GM19043 (cell line): ENCODE results near the gene UST.
"Not testable (repeated sequence)": the region's sequence is repeated elsewhere in the genome, so short reads cannot be mapped to it uniquely, and the experiment has no call there.

ENCODE experiments used
- ATAC-seq: cut with Tn5 transposase; IDR thresholded peaks from one replicate; pipeline ENCODE4 v1.9.1; 2021; ENCODE audit warnings: low read depth; ENCODE audit not compliant: unreplicated experiment

UST gene

DNA sequence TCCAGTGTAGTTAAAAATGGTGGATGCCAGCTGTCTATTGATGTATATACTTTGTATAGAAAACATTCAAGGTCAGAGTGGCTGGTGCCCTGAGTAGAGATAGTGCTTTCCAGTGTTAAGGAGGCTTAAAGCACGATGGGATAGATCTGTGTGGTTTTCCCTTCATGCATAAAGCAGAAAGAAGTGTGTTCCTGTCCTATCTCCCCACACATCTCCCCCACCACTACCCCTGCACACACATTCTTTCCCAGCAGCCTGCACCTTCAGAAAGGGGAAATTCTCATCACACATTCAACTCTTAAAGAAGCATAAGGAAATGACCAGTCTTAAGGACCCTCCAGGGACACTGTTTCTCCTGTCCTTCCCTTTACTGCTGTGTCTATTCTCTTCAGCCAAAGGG is 349.0 kb downstream of the UST start:
- ATAC-seq, result no peak

DNA sequence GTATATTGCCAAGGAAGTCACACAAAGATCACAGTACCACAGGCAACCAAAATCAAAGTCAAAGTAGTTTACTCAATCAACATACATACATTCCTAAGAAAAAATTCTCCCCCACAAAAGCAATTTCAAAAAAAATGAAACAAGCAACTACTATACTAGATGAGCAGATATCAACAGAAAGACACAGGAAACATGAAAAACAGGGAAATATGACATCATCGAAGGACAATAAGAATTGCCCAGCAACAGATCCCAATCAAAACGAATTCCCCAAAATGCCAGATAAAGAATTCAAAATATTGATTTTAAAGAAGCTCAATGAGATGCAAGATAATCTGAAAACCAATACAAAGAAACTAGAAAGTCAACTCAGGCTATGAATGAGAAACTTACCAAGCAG is 351.0 kb downstream of the UST start:
- no peak for ATAC-seq

DNA sequence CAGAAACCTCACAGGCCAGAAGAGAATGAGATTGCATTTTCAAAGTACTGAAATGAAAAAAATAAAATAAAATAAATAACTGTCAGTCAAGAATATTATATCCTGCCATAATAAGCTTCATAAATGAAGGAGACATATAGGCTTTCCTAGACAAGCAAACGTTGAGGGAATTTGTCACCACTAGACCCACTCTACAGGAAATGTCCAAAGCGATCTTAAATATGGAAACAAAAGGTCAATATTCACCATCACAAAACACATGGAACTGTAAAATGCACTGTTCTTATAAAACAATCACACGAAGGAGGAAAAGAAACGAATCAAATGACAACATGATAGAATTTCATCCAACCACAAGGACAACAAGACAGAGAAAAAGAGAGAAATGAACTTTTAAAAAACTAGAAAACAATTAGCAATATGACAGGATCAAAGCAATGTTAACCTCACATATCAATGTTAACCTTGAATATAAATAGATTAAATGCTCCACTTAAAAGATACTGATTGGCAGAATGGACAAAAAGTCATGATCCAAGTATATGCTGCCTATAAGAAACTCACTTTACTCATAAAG is 352.0 kb downstream of the UST start:
- no peak for ATAC-seq

DNA sequence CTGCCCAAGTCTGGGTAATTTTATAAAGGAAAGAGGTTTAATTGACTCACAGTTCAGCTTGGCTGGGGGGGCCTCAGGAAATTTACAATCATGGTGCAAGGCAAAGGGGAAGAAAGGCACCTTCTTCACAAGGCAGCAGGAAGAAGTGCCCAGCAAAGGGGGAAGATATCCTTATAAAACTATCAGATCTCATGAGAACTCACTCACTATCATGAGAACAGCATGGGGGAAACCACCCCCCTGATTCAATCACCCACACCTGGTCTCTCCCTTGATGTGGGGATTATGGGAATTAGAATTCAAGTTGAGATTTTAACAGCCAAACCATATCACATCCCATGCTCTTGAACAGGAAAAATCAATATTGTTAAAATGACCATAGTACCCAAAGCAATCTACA is 355.5 kb downstream of the UST start:
- no peak for ATAC-seq

DNA sequence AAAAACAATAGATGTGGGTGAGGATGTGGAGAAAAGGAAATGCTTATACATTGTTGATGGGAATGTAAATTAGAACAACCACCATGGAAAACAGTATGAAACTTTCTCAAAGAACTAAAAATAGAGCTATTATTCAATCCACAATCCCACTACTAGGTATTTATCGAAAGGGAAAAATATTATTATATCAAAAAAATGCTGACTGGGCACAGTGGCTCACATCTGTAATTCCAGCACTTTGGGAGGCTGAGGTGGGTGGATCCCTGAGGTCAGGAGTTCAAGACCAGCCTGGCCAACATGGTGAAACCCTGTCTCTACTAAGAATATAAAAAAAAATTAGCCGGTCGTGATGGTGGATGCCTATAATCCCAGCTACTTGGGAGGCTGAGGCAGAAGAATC is 357.1 kb downstream of the UST start:
- not testable (repeated sequence) for ATAC-seq

DNA sequence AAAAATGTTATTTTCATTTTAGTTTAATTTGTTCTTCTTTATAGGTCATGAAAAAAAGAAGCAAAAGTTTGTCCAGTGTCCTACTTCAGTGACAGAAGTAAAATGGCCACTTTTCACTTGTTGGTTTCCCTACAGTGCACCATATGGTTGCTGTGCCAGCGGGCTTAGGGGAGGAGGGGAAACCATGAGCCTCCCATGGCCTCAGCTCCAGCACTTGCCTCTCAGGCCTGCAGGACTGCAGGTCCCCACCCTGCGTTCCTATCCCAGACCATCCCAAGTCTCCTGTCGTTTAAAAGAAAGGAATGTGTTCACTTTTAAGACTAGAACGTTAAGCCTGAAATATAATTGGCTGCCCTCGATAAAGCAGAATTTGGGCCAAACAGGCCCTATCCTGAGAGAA is 360.7 kb downstream of the UST start:
- no peak for ATAC-seq

DNA sequence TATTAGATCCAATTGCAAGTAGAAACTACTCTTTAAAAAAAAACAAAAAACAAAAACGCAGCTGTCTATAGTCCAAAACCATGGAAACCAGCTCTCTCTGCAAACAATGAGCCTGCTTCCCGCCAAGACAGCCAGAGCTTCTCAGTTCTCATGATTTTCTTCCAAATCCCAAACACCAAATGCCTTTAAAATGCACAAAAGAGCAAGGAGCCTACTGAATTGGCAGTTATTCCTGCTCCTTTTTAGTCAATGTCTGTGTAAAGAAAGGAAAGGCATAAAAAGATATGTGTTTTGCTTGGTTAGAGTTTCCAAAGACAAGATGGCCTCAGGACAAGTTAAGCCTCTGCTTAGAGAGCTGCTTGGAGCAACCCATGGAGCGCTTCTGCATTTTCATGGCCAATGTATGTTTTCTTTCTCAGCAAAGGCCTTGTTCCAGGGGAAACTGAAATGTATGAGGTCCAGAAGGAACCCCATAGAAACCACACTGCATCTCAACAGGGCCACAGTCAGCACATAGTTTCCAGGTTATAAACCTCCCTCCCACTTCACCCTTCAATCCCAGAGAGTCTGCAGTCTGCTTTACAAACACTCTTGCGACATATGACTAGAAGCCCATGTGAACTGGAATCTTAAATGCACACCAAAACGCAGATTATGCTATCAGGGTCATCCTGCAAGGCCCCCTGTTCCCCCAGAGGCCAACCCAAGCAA is 361.4 kb downstream of the UST start:
- no peak for ATAC-seq

DNA sequence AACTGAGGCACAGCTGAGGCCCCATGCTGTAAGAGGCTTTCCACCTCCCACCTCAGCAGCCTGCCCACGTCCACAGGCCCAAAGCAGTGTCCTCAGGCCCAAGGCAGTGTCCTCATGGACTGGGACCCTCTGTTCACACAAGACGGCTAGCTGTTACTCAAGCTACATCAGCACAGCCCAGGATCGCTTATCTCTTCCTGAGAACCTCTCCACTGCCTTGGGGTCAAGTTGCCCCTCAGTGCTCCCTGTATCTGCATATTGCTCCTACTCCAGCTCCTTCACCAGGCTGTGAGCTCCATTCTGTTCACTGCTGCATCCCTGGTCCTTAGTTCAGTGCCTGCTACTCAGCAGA is 361.9 kb downstream of the UST start:
- ATAC-seq, result no peak

DNA sequence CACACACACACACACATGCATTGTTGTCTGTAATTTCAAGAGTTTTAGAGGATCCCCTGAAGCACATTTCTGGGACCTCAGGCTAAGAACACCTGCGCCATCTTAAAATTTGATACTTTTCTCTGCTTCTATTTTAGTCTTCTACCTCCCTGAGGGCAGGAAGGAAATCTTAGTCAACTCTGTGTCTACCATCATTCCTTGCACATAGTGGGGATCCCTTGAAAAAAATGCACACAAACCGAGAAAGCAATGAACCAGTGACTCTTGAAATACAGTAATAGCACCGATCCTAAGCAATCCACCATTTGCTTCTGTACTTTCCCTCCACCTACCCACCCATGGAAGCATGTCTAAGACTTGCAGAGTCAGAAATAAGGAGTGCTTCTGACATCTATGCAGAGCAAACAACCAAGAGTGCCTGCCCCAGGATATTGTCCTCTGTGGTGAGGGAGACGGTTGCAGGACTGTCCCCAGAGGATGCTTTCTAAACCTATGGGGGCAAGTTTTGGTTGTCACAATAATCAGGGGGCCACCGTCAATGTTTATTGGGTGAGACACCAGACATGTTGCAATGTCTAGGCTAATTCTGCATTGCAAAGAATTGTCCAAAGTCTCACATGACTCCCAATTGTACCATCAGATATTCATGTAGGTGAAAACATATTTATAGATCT is 362.7 kb downstream of the UST start:
- ATAC-seq, result no peak

DNA sequence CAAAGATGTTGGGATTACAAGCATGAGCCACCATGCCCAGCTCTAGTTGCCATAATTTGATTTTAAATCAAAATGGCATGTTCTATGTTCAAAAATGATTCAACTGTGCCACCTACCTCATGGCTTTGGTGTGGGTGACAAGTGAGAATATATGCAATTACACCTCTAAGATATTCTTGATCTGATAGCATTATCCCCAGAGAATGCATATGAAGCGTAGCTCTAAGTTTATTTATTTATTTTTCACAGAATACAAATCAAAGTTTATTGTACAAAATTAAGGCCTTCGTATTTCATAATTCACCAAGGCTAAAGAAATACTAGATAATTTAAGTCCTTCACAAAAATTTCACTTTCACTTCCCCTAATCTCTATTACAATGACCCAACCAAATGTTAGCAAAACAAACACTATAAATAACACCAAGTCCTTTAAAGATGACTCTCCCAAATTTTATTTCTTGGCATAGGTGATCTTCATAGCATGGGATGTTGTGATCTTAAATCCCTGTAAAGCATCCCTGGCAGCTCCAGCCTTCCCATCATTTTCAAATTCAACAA is 364.8 kb downstream of the UST start:
- ATAC-seq, result peak; percentile 39

DNA sequence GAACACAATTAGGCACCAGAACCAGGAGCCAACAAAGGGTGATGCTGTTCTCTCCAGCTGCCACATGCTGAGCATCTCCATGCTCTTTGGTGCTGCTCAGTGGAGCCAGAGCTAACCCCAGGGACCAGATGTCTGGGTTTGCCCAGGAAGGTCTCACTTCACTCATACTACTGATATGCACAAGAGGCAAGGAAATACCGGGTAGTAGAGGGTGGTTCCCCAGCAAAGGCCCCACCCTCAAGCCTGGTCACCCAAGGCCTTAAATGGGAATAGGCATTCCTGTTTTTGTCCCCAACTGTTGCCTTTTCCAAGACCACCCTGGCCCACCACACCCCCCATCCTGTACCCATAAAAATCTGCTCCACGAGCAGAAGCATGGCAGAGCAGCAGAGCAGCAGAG is 366.1 kb downstream of the UST start:
- no peak for ATAC-seq

DNA sequence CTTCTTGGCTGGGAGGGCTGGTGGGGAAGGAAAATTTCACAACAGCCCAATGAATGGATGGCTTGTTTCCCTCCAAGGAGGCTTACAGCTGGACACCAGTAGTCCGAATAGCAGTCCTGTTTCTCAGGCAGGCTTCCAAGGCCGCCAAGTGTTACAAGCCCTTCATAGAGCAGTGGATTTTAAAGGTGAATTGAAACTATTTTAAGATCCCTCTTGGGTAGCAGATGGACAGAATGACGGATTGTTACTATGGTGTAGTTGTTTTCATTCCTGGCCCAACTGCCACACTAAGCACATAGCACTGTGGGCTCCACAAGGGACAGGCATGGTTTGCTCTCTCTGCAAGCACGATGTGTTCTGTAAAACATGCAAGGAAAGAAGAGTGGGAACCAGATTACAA is 367.3 kb downstream of the UST start:
- no peak for ATAC-seq

DNA sequence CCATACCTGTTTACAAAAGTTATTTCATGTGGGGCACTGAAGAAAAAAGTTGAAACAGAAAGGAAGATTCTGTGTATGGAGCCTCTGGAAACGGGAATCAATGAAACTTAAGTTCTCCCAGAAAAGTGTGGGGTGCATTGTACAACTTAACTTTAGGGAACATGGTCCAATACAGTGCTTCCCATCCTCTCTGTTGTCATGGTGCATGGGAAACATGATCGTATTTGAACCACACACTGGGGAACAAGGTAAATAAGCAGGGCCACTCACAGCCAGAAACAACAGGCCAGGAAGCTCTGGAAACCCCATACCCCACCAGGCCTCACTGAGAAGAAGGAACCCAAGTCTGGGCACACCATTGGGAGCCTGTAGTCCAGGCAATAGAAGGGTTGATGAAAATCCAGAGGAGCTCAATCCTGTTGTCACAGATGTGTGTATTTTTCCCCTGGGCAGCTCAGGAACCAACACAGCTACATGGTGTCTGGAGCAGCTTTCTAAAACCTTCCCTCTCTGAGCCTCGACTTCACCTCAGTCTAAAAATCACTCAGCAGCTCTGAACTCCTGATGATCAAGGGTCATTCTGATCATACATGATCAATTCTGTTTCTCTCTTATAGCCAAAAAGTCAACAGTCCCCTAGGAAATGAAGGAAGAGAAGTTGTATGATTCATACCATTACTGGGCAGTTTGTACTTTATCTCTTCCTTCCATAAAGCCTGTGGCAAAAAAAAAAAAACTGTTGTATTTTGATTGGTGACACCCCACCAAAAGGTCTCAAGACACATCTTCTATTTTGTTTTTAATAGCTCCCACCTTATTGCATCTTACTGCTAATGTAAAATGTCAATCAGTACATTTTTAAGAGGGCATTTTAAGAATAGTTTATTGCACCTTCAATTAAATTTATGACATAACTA is 372.2 kb downstream of the UST start:
- ATAC-seq, result no peak

DNA sequence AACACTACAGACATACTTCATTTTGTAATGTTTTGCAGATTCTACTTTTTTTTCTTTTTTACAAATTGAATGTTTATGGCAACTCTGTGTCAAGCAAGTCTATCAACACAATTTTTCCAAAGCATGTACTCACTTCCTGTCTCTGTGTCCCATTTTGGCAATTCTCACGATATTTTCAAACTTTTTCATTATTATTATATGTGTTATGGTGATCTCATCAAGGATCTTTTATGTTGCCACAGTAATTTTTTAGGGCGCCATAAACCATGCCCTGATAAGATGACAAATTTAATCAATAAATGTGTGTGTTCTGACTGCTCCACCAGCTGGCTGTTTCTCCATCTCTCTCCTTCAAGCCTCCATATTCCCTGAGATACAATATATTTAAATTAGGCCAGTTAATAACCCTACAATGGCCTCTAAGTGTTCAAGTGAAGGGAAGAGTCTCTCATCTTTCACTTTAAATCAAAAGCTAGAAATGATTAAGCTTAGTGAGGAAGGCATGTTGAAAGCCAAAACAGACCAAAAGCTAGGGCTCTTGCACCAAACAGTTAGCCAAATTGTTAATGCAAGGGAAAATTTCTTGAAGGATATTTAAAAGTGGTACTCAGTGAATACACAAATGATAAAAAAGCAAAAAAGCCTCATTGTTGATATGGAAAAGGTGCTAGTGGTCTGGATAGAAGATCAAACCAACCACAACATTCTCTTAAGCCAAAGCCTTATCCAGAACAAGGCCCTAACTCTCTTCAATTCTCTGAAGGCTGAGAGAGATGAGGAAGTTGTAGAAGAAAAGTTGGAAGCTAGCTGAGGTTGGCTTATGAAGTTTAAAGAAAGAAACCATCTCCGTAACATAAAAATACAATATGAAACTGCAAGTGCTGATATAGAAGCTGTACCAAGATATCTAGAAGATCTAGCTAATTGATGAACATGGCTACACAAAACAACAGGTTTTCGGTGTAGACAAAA is 376.3 kb downstream of the UST start:
- ATAC-seq, result no peak

DNA sequence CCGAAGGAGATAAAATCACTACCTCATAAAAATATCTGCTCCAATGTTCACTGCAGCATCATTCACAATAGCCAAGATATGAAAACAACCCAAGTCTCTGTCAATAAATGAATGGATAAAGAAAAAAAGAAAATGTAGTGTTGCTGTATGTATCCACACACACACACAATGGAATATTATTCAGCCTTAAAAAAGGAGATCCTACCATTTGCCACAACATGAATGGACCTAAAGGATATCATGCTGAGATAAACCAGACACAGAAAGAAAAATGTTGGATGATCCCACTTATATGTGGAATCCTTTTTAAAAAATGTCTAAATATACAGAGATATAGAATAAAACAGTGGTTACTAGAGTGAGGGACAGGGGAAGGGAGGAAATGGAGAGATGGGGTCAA is 378.5 kb downstream of the UST start:
- no peak for ATAC-seq
